Right lobe of liver (tissue), 4 donors: Measurements from ENCODE around the gene SOST.

ENCODE experiments used
- POLR2A ChIP-seq: fragments of 450-650 bp; IDR thresholded peaks from one replicate; pipeline ENCODE4 v1.6.1; 2017; ENCODE audit warnings: antibody characterized with exemption, mild to moderate bottlenecking
- TF ChIP-seq, protein P1 (sequence below), 4 donors: fragments of 200-600 bp in 3 of 4; fragments of 450-650 bp in 1 of 4; IDR thresholded peaks; one replicate each; pipeline versions ENCODE4 v1.5.1 to v1.8.0; 2016 to 2022; ENCODE audit warnings: antibody characterized with exemption in 4 of 4, mild to moderate bottlenecking in 2 of 4
- donor health status: DM: no; HTN: no; CAD: no.
- donor health status: DM: no; HTN: no; CAD: no.
- donor health status: DM: no; HTN: yes; CAD: no.

DNA sequence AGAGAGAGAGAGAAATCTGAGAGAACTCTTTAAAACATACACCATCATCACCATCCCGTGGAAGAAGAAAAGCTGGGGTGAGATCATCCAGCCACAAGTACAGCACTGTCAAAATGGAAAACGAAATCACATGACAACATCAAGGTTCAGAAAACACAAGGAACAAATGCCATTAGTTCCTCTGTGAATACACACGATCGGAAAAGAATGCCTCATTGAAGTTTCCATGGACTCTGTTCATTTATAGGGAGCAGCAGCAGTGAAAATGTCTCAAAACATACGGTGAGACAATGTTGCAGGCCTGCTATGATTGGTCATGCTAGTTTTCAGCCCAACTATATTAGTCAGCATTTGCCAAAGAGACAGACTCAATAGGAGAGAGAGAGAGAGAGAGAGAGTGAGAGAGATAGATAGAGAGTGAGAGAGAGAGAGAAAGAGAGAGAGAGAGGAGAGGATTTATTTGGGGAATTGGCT is 26.1 kb upstream of the SOST start:
- TF ChIP-seq POLR2A, result no peak
- TF ChIP-seq, protein P1, sequence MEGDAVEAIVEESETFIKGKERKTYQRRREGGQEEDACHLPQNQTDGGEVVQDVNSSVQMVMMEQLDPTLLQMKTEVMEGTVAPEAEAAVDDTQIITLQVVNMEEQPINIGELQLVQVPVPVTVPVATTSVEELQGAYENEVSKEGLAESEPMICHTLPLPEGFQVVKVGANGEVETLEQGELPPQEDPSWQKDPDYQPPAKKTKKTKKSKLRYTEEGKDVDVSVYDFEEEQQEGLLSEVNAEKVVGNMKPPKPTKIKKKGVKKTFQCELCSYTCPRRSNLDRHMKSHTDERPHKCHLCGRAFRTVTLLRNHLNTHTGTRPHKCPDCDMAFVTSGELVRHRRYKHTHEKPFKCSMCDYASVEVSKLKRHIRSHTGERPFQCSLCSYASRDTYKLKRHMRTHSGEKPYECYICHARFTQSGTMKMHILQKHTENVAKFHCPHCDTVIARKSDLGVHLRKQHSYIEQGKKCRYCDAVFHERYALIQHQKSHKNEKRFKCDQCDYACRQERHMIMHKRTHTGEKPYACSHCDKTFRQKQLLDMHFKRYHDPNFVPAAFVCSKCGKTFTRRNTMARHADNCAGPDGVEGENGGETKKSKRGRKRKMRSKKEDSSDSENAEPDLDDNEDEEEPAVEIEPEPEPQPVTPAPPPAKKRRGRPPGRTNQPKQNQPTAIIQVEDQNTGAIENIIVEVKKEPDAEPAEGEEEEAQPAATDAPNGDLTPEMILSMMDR (IDR thresholded peaks at IDR 0.05), result no peak
